Pericardium fibroblast (primary cell): ENCODE measurements around the gene TEX50. TPM values are rescaled to one million over a fixed set of nuclear protein-coding genes. Genes with fewer than 3 reads are reported as not detected.

Experiments used
- total RNA-seq: library from RNA; depleted of rRNA; stranded (reverse); fragments of >200 nt; gene quantifications from 2 replicates; pipeline ENCODE4 v1.2.3, GENCODE V29; 2015

Gene TEX50, protein sequence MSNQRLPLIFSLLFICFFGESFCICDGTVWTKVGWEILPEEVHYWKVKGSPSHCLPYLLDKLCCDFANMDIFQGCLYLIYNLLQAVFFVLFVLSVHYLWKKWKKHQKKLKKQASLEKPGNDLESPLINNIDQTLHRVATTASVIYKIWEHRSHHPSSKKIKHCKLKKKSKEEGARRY
- not detected in 2 replicates for total RNA-seq

DNA sequence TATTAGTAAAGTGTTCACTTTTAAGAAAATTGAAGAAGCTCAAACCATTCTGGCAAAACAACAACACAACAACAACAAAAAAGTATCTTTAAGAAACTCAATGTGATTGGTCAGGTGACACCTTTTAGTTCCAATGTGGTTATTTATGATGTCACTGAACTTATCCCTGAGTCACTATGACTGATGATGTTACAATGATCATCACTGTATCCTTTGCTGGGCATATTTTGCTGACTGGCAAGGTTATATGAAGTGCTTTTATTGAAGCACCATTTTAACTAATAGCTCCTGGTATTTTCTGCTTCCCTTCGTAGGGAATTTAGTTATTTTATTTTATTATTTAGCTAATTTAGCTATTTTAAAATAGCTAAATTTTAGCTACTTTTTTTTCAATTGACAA lies at the start of gene TEX50:
Gene TEX50, plus strand, starts transcription at position 223 of the 400 bp plus-strand sequence. CDS start 184 bp downstream, outside the sequence.

DNA sequence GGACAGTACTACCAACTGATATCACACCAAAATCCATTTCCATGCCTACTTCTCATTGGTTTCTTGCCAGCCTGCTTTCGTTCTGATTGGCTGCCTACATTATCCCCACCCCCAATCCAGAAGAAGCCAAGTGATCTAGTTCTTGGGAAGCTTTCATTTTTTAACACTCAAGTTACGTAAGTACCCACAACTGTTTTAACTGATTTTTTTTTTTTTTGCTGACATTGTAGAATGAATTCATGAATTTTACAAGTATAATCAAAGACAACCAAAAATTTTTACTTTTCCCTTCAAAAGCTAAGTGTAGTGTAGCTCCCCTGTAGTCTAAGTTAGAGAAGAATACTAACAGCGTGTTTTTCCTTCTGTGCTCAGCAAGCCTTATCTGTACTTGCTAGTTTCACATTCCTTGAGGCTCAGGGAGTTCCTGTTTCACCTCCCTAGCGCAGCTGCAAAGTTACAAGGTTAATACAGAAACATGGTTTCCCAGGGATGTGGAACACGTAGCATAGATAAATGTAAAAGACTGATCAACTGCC lies 32.0 kb upstream of the TEX50 start, which contains the start of gene SLC9C2:
Gene SLC9C2, minus strand, starts transcription at position 17 of the 536 bp plus-strand sequence. CDS start 1,296 bp downstream, outside the sequence.

DNA sequence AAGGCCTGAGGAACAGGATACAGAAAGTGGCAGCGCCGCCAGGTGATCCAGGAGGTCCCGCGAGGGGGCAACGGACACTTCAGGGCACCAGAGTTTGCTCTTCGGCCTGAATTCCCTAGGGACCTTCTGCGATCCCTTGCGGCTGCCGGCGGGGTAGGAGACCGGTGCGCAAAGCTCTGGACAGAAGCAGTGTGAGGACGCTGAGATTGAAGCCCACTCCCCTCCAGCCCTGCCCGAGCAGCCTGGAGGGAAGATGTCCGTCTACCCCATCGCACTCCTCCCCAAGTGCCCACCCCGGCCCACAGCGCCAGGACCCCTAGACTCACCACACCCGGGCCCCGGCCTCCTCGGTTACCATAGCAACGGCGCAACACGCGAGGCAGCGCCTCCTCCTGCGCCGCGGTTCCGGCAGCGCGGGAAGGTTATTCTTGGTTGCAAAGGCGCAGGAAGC lies 34.4 kb downstream of the TEX50 start, which contains the start of gene ANKRD45:
Gene ANKRD45, minus strand, starts transcription at position 361 of the 451 bp plus-strand sequence. CDS start 10,433 bp downstream, outside the sequence.

Other genes with a start within 250 kb of the TEX50 start
- gene PRDX6, start 158.0 kb upstream of the TEX50 start, total RNA-seq, result 272 and 287 TPM in 2 replicates
- gene SLC9C2, start 32.3 kb upstream of the TEX50 start, total RNA-seq, result 0.35 TPM in 1 of 2 replicates, not detected in the other
- gene ANKRD45, start 34.5 kb downstream of the TEX50 start, total RNA-seq, result 0.68 TPM in 1 of 2 replicates, not detected in the other
- gene KLHL20, start 79.6 kb downstream of the TEX50 start, total RNA-seq, result 21.1 and 36.4 TPM in 2 replicates
- 9.6 and 10.8 TPM in 2 replicates for gene DARS2, start 189.3 kb downstream of the TEX50 start, total RNA-seq
- 2.3 and 4.2 TPM in 2 replicates for gene CENPL, start 189.5 kb downstream of the TEX50 start, total RNA-seq
- 485 and 1,441 TPM in 2 replicates for gene GAS5, start 232.7 kb downstream of the TEX50 start, total RNA-seq
- 2.3 and 4.5 TPM in 2 replicates for gene ZBTB37, start 233.0 kb downstream of the TEX50 start, total RNA-seq